ENCODE data around the gene OSBPL7. TPM values are rescaled to one million over a fixed set of nuclear protein-coding genes. Genes with fewer than 3 reads are reported as not detected.

OSBPL7 gene
- total and polyA plus RNA-seq, 2 donors from 2014 or later, result 5.3 to 21.2 TPM

DNA sequence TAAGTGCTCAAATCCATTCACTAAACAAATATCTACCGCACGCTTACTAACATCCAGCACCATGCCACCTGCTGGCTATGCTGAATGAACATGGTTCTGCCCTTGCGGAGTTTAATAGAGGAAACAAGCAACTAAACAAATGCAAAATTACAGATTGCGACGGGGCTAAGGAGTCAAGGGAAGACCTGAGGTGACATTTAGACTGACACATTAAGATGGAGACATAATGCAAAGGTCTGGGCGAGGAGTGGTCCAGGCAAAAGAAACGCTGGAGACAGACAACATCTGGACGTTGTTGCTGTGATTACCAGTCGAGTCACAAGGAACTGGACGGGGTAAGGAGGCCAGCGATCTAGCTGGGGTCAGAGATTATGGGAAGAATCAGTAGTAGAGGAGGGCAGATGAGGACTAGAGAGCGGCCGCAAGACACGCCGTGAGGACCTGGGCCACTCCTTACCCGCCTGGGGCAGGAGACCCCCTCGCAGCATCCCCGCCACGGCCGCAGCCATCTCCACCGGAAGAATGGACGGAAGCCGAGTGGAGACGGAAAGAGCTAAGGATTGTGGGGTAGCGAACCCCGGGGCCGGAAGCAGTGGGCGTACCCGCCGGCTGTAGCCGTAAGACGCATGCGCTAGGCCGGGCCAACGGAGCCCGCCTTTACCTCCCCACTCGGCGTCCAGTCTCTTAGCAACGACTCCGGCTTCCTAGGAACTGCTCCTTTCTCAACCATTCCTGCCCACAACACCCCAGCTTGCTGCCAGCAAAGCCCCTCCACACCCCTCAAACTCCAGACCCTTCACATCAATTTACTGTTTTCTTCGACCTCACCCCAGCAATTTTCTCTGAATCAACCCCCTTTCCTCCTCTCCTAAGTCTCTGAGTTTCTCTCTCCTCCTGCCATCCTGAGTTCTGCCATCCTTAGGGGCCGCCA, 9.7 kb upstream of the OSBPL7 start, which contains the start of the genes LRRC46 and MRPL10:
Gene LRRC46, plus strand, starts transcription at position 668 of the 931 bp plus-strand sequence. CDS start 320 bp downstream, outside the sequence.
Gene MRPL10, minus strand, starts transcription at position 539 of the 931 bp plus-strand sequence. Its CDS starts 30 bp downstream, at position 509.
- Histone ChIP-seq H3K9ac (ENCODE audit: low read length in 3 of 3) (peak within 1 kb of the TSS; percentile 37 to 82 (median 62)), H3K4me1 (ENCODE audit: control insufficient read depth in 2 of 3, insufficient read depth in 2 of 3, low read depth in 1 of 3, low read length in 3 of 3) (peaks cover 0 to 19% (median 7%) of the 10 kb centered on the region in 3 donors), H3K4me3 (ENCODE audit: low read length in 3 of 3) (peak within 1 kb of the TSS; percentile 85 to 97 (median 95)), H3K27me3 (ENCODE audit: control insufficient read depth, insufficient read depth, low read length) (no peaks in the 10 kb centered on the region), H3K27ac (ENCODE audit: low read depth in 2 of 2, low read length in 2 of 2) (peak within 1 kb of the TSS; percentile 9 to 76), H3K36me3 (ENCODE audit: control insufficient read depth in 2 of 3, insufficient read depth in 3 of 3, low read length in 3 of 3) (peaks cover 0 to 22% (median 17%) of the 10 kb centered on the region in 3 donors), H3K9me3 (ENCODE audit: control insufficient read depth in 2 of 3, insufficient read depth in 1 of 3, low read length in 3 of 3) (no peaks in the 10 kb centered on the region)
- intact Hi-C loops (cut with DNase I), result no loop called here
- TF ChIP-seq, protein P1, sequence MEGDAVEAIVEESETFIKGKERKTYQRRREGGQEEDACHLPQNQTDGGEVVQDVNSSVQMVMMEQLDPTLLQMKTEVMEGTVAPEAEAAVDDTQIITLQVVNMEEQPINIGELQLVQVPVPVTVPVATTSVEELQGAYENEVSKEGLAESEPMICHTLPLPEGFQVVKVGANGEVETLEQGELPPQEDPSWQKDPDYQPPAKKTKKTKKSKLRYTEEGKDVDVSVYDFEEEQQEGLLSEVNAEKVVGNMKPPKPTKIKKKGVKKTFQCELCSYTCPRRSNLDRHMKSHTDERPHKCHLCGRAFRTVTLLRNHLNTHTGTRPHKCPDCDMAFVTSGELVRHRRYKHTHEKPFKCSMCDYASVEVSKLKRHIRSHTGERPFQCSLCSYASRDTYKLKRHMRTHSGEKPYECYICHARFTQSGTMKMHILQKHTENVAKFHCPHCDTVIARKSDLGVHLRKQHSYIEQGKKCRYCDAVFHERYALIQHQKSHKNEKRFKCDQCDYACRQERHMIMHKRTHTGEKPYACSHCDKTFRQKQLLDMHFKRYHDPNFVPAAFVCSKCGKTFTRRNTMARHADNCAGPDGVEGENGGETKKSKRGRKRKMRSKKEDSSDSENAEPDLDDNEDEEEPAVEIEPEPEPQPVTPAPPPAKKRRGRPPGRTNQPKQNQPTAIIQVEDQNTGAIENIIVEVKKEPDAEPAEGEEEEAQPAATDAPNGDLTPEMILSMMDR (IDR thresholded peaks at IDR 0.05; ENCODE audit: borderline replicate concordance, extremely low read depth, insufficient read depth), result peak; percentile 14
- peak; percentile 96 to 98 (median 97) for DNase-seq
- FAIRE-seq, result no peak

DNA sequence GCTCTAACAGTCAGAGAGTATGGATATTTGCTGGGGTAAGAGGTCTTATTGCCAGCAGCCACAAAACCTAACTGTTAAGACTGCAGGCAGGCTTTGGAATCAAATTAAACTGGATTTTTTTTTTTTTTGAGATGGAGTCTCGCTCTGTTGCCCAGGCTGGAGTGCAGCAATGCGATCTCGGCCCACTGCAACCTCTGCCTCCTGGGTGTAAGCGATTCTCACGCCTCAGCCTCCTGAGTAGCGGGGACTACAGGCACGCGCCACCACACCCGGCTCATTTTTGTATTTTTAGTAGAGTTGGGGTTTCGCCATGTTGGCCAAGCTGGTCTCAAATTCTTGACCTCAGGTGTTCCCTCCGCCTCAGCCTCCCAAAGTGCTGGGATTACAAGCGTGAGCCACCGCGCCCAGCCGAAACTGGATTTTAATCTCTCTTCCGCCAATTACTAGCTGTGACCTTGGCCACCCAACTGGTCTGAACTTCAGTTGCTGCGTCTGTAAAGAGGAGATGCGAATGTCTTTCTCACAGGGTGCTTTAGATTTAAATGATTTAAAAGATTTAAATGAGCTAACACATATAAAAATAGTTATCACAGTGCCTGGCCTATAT, 8.9 kb upstream of the OSBPL7 start:
- TF ChIP-seq, protein P1 (IDR thresholded peaks at IDR 0.05; ENCODE audit: borderline replicate concordance, extremely low read depth, insufficient read depth), result no peak
- no peak for DNase-seq
- H3K27me3 ChIP-seq (ENCODE audit: control insufficient read depth, insufficient read depth, low read length), result no peaks in the 10 kb centered on the region
- H3K4me3 ChIP-seq (ENCODE audit: low read length in 3 of 3), result peak overlapping the region; percentile 85 to 97 (median 95)
- no peak for FAIRE-seq
- H3K4me1 ChIP-seq (ENCODE audit: control insufficient read depth in 2 of 3, insufficient read depth in 2 of 3, low read depth in 1 of 3, low read length in 3 of 3), result peaks cover 0 to 19% (median 7%) of the 10 kb centered on the region in 3 donors
- peak overlapping the region; percentile 37 to 82 (median 62) for H3K9ac ChIP-seq (ENCODE audit: low read length in 3 of 3)
- intact Hi-C loops (cut with DNase I), result no loop called here
- H3K9me3 ChIP-seq (ENCODE audit: control insufficient read depth in 2 of 3, insufficient read depth in 1 of 3, low read length in 3 of 3), result no peaks in the 10 kb centered on the region
- peaks cover 0 to 19% (median 18%) of the 10 kb centered on the region in 3 donors for H3K36me3 ChIP-seq (ENCODE audit: control insufficient read depth in 2 of 3, insufficient read depth in 3 of 3, low read length in 3 of 3)
- H3K27ac ChIP-seq (ENCODE audit: low read depth in 2 of 2, low read length in 2 of 2), result peak overlapping the region in 1 of 2 donors; percentile 9

DNA sequence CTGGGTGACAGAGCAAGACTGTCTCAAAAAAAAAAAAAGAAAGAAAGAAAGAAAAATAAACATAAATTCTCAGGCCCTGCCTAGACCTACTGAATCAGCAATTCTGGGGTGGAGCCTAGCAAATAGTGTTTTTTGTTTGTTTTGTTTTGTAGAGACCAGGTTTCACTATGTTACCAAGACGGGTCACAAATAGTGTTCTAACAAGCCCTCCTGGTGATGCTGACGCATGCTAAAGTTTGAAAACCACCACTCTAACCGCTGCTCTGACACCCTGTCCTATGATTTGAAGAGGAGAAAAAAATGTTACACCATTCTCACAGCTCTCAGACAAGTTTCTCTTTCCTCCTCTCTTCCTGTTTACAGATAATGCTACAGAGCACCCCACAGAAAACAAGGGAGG, 8.3 kb upstream of the OSBPL7 start:
- intact Hi-C loops (cut with DNase I), result no loop called here
- Histone ChIP-seq H3K9me3 (ENCODE audit: control insufficient read depth in 2 of 3, insufficient read depth in 1 of 3, low read length in 3 of 3) (no peaks in the 10 kb centered on the region), H3K9ac (ENCODE audit: low read length in 3 of 3) (no peak overlapping the region), H3K27ac (ENCODE audit: low read depth in 2 of 2, low read length in 2 of 2) (no peak overlapping the region), H3K4me3 (ENCODE audit: low read length in 3 of 3) (peak overlapping the region in 1 of 3 donors; percentile 95), H3K4me1 (ENCODE audit: control insufficient read depth in 2 of 3, insufficient read depth in 2 of 3, low read depth in 1 of 3, low read length in 3 of 3) (peaks cover 0 to 19% (median 7%) of the 10 kb centered on the region in 3 donors), H3K36me3 (ENCODE audit: control insufficient read depth in 2 of 3, insufficient read depth in 3 of 3, low read length in 3 of 3) (peaks cover 0 to 22% (median 18%) of the 10 kb centered on the region in 3 donors), H3K27me3 (ENCODE audit: control insufficient read depth, insufficient read depth, low read length) (no peaks in the 10 kb centered on the region)
- DNase-seq (no peak), FAIRE-seq (no peak)
- TF ChIP-seq, protein P1 (IDR thresholded peaks at IDR 0.05; ENCODE audit: borderline replicate concordance, extremely low read depth, insufficient read depth), result no peak

Data from kidney (tissue), 14 donors.